ENCODE measurements around the gene MPDU1.

GRCh38 chr17:7618608-7619007 is 35.0 kb downstream of the MPDU1 start:
- TF ChIP-seq FOXJ3 (CRISPR knock-in tag; IDR thresholded peaks at IDR 0.05; ENCODE audit: borderline replicate concordance) (no peak), ZNF138 (CRISPR knock-in tag; conservative IDR thresholded peaks at IDR 0.05) (no peak), E2F5 (CRISPR knock-in tag; IDR thresholded peaks at IDR 0.05) (no peak)
